SK-N-MC (cell line): ENCODE measurements around the gene IL36B.

Experiments
- EZH2 ChIP-seq: fragments of 200-600 bp; sonication (generic); IDR thresholded peaks from one replicate; pipeline ENCODE4 v1.6.1; 2017; ENCODE audit warnings: antibody characterized with exemption
- POLR2AphosphoS5 ChIP-seq: IDR thresholded peaks from 2 replicates; pipeline ENCODE4 v1.6.1; 2012; ENCODE audit warnings: mild to moderate bottlenecking, low read depth, low read length, borderline replicate concordance

GRCh38 chr2:113052396-113052917 is at the start of gene IL36B:
- TF ChIP-seq POLR2AphosphoS5 (no peak), EZH2 (no peak)
